SK-N-SH (cell line): ENCODE measurements around the gene EIPR1. TPM values are rescaled to one million over a fixed set of nuclear protein-coding genes. Genes with fewer than 3 reads are reported as not detected.

Experiments used
- CTCF ChIA-PET: fragments of 300-600, 350-600 bp; formaldehyde crosslinking; extraction: SDS; loops from one replicate; lab custom pipeline; 2021; lab: Yijun Ruan, JAX
- POLR2A ChIA-PET: fragments of 350-600 bp; sonication (Branson Sonifier 250); formaldehyde crosslinking; extraction: SDS; loops from one replicate; lab custom pipeline; 2020; ENCODE audit warnings: antibody characterized with exemption, inconsistent platforms; lab: Yijun Ruan, JAX
- DNase-seq: peaks from one replicate; pipeline ENCODE4 v3.0.0; 2012
- H2AFZ ChIP-seq: fragments of 200-600 bp; sonication (generic); 2 replicates; pipeline ENCODE4 v1.8.1; 2016; ENCODE audit warnings: antibody characterized with exemption, mild to moderate bottlenecking, low read depth
- H3F3A ChIP-seq: fragments of 200-600 bp; sonication (generic); replicated peaks from 2 replicates; pipeline ENCODE3; 2016; ENCODE audit warnings: antibody characterized with exemption, mild to moderate bottlenecking; ENCODE audit not compliant: insufficient read depth
- H3K27ac ChIP-seq, 2 experiments: fragments of 200-500 bp in 1 of 2; fragments of 200-600 bp in 1 of 2; sonication (Bioruptor generic) in 1 of 2; sonication (generic), shearing (Covaris generic) in 1 of 2; 2 replicates each; pipeline versions ENCODE4 v1.5.1 to v1.6.1; 2014 to 2016; ENCODE audit warnings: low read depth in 2 of 2, inconsistent platforms in 1 of 2, low read length in 1 of 2, mild to moderate bottlenecking in 1 of 2, mixed read lengths in 1 of 2
- H3K27me3 ChIP-seq: fragments of 200-600 bp; sonication (generic), shearing (Covaris generic); 2 replicates; pipeline ENCODE4 v1.6.1; 2016; ENCODE audit warnings: mixed run types; ENCODE audit not compliant: insufficient read depth
- H3K36me3 ChIP-seq, 2 experiments: fragments of 200-500 bp in 1 of 2; fragments of 200-600 bp in 1 of 2; sonication (Bioruptor generic) in 1 of 2; sonication (generic) in 1 of 2; replicated peaks in 1 of 2; 2 replicates each; pipeline versions ENCODE3 to v1.5.1; 2014 to 2016; ENCODE audit warnings: low read length in 1 of 2, mild to moderate bottlenecking in 1 of 2; ENCODE audit not compliant: insufficient read depth in 2 of 2, control insufficient read depth in 1 of 2
- H3K4me1 ChIP-seq, 2 experiments: fragments of 200-500 bp in 1 of 2; fragments of 200-600 bp in 1 of 2; sonication (Bioruptor generic) in 1 of 2; sonication (generic), shearing (Covaris generic) in 1 of 2; 2 replicates each; pipeline versions ENCODE4 v1.5.1 to v1.6.1; 2014 to 2016; ENCODE audit warnings: low read depth in 1 of 2, low read length in 1 of 2, mixed run types in 1 of 2; ENCODE audit not compliant: insufficient read depth in 2 of 2, control insufficient read depth in 1 of 2
- H3K4me2 ChIP-seq: fragments of 200-600 bp; sonication (generic), shearing (Covaris generic); 2 replicates; pipeline ENCODE4 v1.6.1; 2017; ENCODE audit warnings: mixed run types
- H3K4me3 ChIP-seq, 2 experiments: fragments of 200-500 bp in 1 of 2; fragments of 200-600 bp in 1 of 2; sonication (Bioruptor generic) in 1 of 2; sonication (generic), shearing (Covaris generic) in 1 of 2; 2 replicates each; pipeline versions ENCODE4 v1.5.1 to v1.8.1; 2014 to 2016; ENCODE audit warnings: low read depth in 2 of 2, inconsistent platforms in 1 of 2, low read length in 1 of 2, mild to moderate bottlenecking in 1 of 2, mixed read lengths in 1 of 2, moderate library complexity in 1 of 2
- H3K79me2 ChIP-seq: fragments of 200-600 bp; sonication (generic); 2 replicates; pipeline ENCODE4 v1.8.1; 2017; ENCODE audit warnings: mild to moderate bottlenecking; ENCODE audit not compliant: insufficient read depth
- H3K9ac ChIP-seq: fragments of 200-600 bp; sonication (generic); 2 replicates; pipeline ENCODE4 v1.6.1; 2017; ENCODE audit warnings: mixed run types
- H3K9me2 ChIP-seq: fragments of 200-600 bp; sonication (generic); 2 replicates; pipeline ENCODE4 v1.6.1; 2017; ENCODE audit warnings: mixed run types
- H3K9me3 ChIP-seq: fragments of 200-600 bp; sonication (generic); 2 replicates; pipeline ENCODE4 v1.6.1; 2017; ENCODE audit warnings: mixed run types, mild to moderate bottlenecking, moderate library complexity
- H4K20me1 ChIP-seq: fragments of 200-600 bp; sonication (generic); 2 replicates; pipeline ENCODE4 v1.6.1; 2017; ENCODE audit warnings: mild to moderate bottlenecking, mixed run types; ENCODE audit not compliant: insufficient read depth
- CTCF ChIP-seq: fragments of 200-600 bp; sonication (generic); IDR thresholded peaks from 2 replicates; pipeline ENCODE4 v1.6.1; 2017; ENCODE audit warnings: antibody characterized with exemption, mild to moderate bottlenecking, moderate library complexity
- EP300 ChIP-seq, 2 experiments: IDR thresholded peaks; 2 replicates each; pipeline versions ENCODE4 v1.4.0 to v1.6.1; 2012; ENCODE audit warnings: borderline replicate concordance in 1 of 2, low read depth in 1 of 2, low read length in 1 of 2
- EZH2phosphoT487 ChIP-seq: fragments of 200-600 bp; sonication (generic); IDR thresholded peaks from 2 replicates; pipeline ENCODE4 v1.6.1; 2017; ENCODE audit warnings: low read depth, mixed run types, mild to moderate bottlenecking, antibody characterized with exemption, moderate library complexity, borderline replicate concordance
- FOSL2 ChIP-seq: IDR thresholded peaks from 2 replicates; pipeline ENCODE4 v1.4.0; 2012; ENCODE audit warnings: low read depth, mild to moderate bottlenecking, moderate library complexity, borderline replicate concordance
- GABPA ChIP-seq: IDR thresholded peaks from 2 replicates; pipeline ENCODE4 v1.4.0; 2012; ENCODE audit warnings: low read depth, mild to moderate bottlenecking
- MAX ChIP-seq: IDR thresholded peaks from 2 replicates; pipeline ENCODE4 v1.4.0; 2012; ENCODE audit warnings: low read depth
- MEF2A ChIP-seq: IDR thresholded peaks from 2 replicates; pipeline ENCODE4 v1.4.0; 2012; ENCODE audit warnings: low read depth, borderline replicate concordance
- MXI1 ChIP-seq: IDR thresholded peaks from 2 replicates; pipeline ENCODE4 v1.6.1; 2012; ENCODE audit warnings: mild to moderate bottlenecking, low read depth, low read length, improper control_type of control experiment
- NRF1 ChIP-seq: IDR thresholded peaks from 2 replicates; pipeline ENCODE4 v1.6.1; 2012; ENCODE audit warnings: low read depth, mild to moderate bottlenecking, low read length
- PBX3 ChIP-seq: IDR thresholded peaks from 2 replicates; pipeline ENCODE4; 2012
- POLR2AphosphoS5 ChIP-seq: IDR thresholded peaks from 2 replicates; pipeline ENCODE4 v1.6.1; 2012; ENCODE audit warnings: low read depth, low read length
- RAD21 ChIP-seq: IDR thresholded peaks from 2 replicates; pipeline ENCODE4 v1.6.1; 2012; ENCODE audit warnings: mild to moderate bottlenecking, low read length
- RCOR1 ChIP-seq: fragments of 150-350 bp; IDR thresholded peaks from 2 replicates; pipeline ENCODE4 v1.6.1; 2017; ENCODE audit warnings: antibody characterized with exemption, low read length
- REST ChIP-seq: IDR thresholded peaks from 2 replicates; pipeline ENCODE4 v1.6.1; 2012; ENCODE audit warnings: mild to moderate bottlenecking, low read depth, low read length, moderate library complexity
- RXRA ChIP-seq: IDR thresholded peaks from 2 replicates; pipeline ENCODE4 v1.4.0; 2012; ENCODE audit warnings: low read depth, mild to moderate bottlenecking, borderline replicate concordance
- SIN3A ChIP-seq: IDR thresholded peaks from 2 replicates; pipeline ENCODE4 v1.6.1; 2012; ENCODE audit warnings: low read depth, mild to moderate bottlenecking, low read length, moderate library complexity, borderline replicate concordance
- TAF1 ChIP-seq: IDR thresholded peaks from 2 replicates; pipeline ENCODE4 v1.6.1; 2012; ENCODE audit warnings: low read depth, mild to moderate bottlenecking, low read length, moderate library complexity, borderline replicate concordance
- TCF12 ChIP-seq: IDR thresholded peaks from 2 replicates; pipeline ENCODE4 v1.4.0; 2012
- USF1 ChIP-seq: IDR thresholded peaks from 2 replicates; pipeline ENCODE4 v1.4.0; 2012; ENCODE audit warnings: low read depth, borderline replicate concordance
- YY1 ChIP-seq: IDR thresholded peaks from 2 replicates; pipeline ENCODE4 v1.4.0; 2012; ENCODE audit warnings: low read depth, mild to moderate bottlenecking
- WGBS: methylation state at CpG from one replicate; pipeline ENCODE4 v1.1.6; 2017; ENCODE audit warnings: low lambda C conversion rate; 5-methylcytosine and 5-hydroxymethylcytosine counted together
- polyA plus RNA-seq, 3 experiments: library from polyadenylated mRNA; depleted of rRNA; stranded (reverse); fragments of >200 nt; gene quantifications; 2 replicates each; pipeline ENCODE4 v1.2.3, GENCODE V29; 2012

Gene EIPR1
- polyA plus RNA-seq, 1 of the 3 experiments (the other 2 are of a cell fraction): 85.9 TPM

- ChIA-PET CTCF (interaction anchor here (0.6 to 1.2 kb wide), 2 partner anchors 7 to 362 kb away, joined by 3 to 4 read pairs; no protein-coding TSS in a partner anchor), POLR2A (interaction anchor here (1.0 kb wide), 1 partner anchor 7 kb away, joined by 3 read pairs; no protein-coding TSS in a partner anchor)
- Histone ChIP-seq H3F3A (no peaks in the 10 kb centered on the region), H3K79me2 (no peaks in the 10 kb centered on the region), H3K4me1 (peaks cover 0 to 2% of the 10 kb centered on the region in 2 experiments; a peak in 1 of 4 replicates), H3K36me3 (peaks cover 9 to 26% of the 10 kb centered on the region in 2 experiments), H3K9me2 (no peaks in the 10 kb centered on the region), H3K27me3 (no peaks in the 10 kb centered on the region), H4K20me1 (no peaks in the 10 kb centered on the region), H3K9ac (no peak overlapping the region), H3K4me3 (no peak overlapping the region), H3K27ac (no peak overlapping the region), H2AFZ (no peak overlapping the region), H3K9me3 (no peaks in the 10 kb centered on the region), H3K4me2 (no peak overlapping the region)
- 97% methylated on average over 5 of the region's 5 CpGs for WGBS
- no peak for DNase-seq
- no peak for TF ChIP-seq CTCF
- no peak for TF ChIP-seq TCF12
- no peak for TF ChIP-seq MEF2A
- TF ChIP-seq SIN3A: no peak
- TF ChIP-seq MXI1: no peak
- no peak for TF ChIP-seq USF1
- no peak for TF ChIP-seq EP300 (IDR thresholded peaks at IDR 0.05; ENCODE audit: borderline replicate concordance in 1 of 2, low read depth in 1 of 2, low read length in 1 of 2)
- no peak for TF ChIP-seq YY1
- no peak for TF ChIP-seq EZH2phosphoT487
- TF ChIP-seq PBX3: no peak
- TF ChIP-seq GABPA: no peak
- TF ChIP-seq MAX: no peak
- no peak for TF ChIP-seq RXRA
- TF ChIP-seq RCOR1: no peak
- TF ChIP-seq TAF1: no peak
- no peak for TF ChIP-seq REST
- no peak for TF ChIP-seq POLR2AphosphoS5
- no peak for TF ChIP-seq FOSL2
- TF ChIP-seq RAD21: no peak
- no peak for TF ChIP-seq NRF1
These were observed 169.4 kb downstream of the EIPR1 start for GRCh38 chr2:3208179-3208578.
